ENCODE data around the gene NHLH1. TPM values are rescaled to one million over a fixed set of nuclear protein-coding genes. Genes with fewer than 3 reads are reported as not detected.

The NHLH1 gene
- total and polyA plus RNA-seq, 2 of the 13 experiments (the other 11 are each of a cell fraction or from before 2014, with no cell fraction given): 0.11 to 0.57 TPM

- ATAC-seq: no peak
- Histone ChIP-seq H3K27ac (ENCODE audit: extremely low read length, insufficient read depth, low read length) (no peak overlapping the region), H3K27me3 (ENCODE audit: control insufficient read depth in 1 of 2, insufficient read depth in 2 of 2, low read length in 2 of 2) (peaks cover 0 to 4% of the 10 kb centered on the region in 2 experiments; a peak in 1 of 5 replicates), H4K20me1 (ENCODE audit: insufficient read depth, low read length) (peaks cover 1% of the 10 kb centered on the region; the same call in 1 of the 2 replicates), H3K79me2 (ENCODE audit: insufficient read depth, low read length) (peaks cover 31% of the 10 kb centered on the region), H3K4me2 (ENCODE audit: low read depth, low read length) (no peak overlapping the region), H3K4me1 (ENCODE audit: insufficient read depth, low read length) (peaks cover 17% of the 10 kb centered on the region), H3K36me3 (replicated peaks in 1 of 2; ENCODE audit: control insufficient read depth in 1 of 2, insufficient read depth in 2 of 2, low read length in 2 of 2) (peaks cover 17 to 55% of the 10 kb centered on the region in 2 experiments), H3K9ac (ENCODE audit: insufficient read depth, low read depth, low read length) (no peak overlapping the region), H3K9me3 (ENCODE audit: low read length) (no peaks in the 10 kb centered on the region), H3K4me3 (replicated peaks in 1 of 3; ENCODE audit: insufficient read depth in 1 of 3, low read depth in 2 of 3, low read length in 3 of 3) (no peak overlapping the region), H2AFZ (ENCODE audit: low read length) (no peak overlapping the region)
- ChIA-PET CTCF (ENCODE audit: low intra/inter-chr PET ratio, low total read pairs) (no interaction called here), POLR2A (no interaction called here)
- BruUV-seq (replicated peaks): no TSS peak
- in situ Hi-C loops (cut with HindIII; ENCODE audit: extremely low pct_ligation_motif_present, low pct_unique_long_range_greater_than_20kb) (no loop called here), intact Hi-C loops (cut with micrococcal nuclease; ENCODE audit: unreplicated experiment) (no loop called here)
- WGBS (ENCODE audit: low lambda C conversion rate): 90% methylated on average over 4 of the region's 4 CpGs
- no peak for FAIRE-seq
- DNase-seq (ENCODE audit: low spot score): no peak
- TF ChIP-seq, protein P1, sequence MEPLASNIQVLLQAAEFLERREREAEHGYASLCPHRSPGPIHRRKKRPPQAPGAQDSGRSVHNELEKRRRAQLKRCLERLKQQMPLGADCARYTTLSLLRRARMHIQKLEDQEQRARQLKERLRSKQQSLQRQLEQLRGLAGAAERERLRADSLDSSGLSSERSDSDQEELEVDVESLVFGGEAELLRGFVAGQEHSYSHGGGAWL (CRISPR knock-in tag; IDR thresholded peaks at IDR 0.05): no peak
- TF ChIP-seq, protein P2, sequence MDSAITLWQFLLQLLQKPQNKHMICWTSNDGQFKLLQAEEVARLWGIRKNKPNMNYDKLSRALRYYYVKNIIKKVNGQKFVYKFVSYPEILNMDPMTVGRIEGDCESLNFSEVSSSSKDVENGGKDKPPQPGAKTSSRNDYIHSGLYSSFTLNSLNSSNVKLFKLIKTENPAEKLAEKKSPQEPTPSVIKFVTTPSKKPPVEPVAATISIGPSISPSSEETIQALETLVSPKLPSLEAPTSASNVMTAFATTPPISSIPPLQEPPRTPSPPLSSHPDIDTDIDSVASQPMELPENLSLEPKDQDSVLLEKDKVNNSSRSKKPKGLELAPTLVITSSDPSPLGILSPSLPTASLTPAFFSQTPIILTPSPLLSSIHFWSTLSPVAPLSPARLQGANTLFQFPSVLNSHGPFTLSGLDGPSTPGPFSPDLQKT (CRISPR knock-in tag; IDR thresholded peaks at IDR 0.05; ENCODE audit: borderline replicate concordance): no peak
- TF ChIP-seq ZNF138 (CRISPR knock-in tag; IDR thresholded peaks at IDR 0.05; ENCODE audit: low read depth): no peak
- TF ChIP-seq, protein P3, sequence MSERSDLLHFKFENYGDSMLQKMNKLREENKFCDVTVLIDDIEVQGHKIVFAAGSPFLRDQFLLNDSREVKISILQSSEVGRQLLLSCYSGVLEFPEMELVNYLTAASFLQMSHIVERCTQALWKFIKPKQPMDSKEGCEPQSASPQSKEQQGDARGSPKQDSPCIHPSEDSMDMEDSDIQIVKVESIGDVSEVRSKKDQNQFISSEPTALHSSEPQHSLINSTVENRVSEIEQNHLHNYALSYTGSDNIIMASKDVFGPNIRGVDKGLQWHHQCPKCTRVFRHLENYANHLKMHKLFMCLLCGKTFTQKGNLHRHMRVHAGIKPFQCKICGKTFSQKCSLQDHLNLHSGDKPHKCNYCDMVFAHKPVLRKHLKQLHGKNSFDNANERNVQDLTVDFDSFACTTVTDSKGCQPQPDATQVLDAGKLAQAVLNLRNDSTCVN (CRISPR knock-in tag; IDR thresholded peaks at IDR 0.05; ENCODE audit: borderline replicate concordance): no peak
- TF ChIP-seq POLR2A (IDR thresholded peaks at IDR 0.05; ENCODE audit: insufficient read depth in 1 of 2, low read depth in 2 of 2, low read length in 2 of 2): no peak
- TF ChIP-seq RELA (CRISPR knock-in tag; IDR thresholded peaks at IDR 0.05): no peak
- TF ChIP-seq TFDP1 (CRISPR knock-in tag; IDR thresholded peaks at IDR 0.05; ENCODE audit: borderline replicate concordance): no peak
- TF ChIP-seq, protein P4, sequence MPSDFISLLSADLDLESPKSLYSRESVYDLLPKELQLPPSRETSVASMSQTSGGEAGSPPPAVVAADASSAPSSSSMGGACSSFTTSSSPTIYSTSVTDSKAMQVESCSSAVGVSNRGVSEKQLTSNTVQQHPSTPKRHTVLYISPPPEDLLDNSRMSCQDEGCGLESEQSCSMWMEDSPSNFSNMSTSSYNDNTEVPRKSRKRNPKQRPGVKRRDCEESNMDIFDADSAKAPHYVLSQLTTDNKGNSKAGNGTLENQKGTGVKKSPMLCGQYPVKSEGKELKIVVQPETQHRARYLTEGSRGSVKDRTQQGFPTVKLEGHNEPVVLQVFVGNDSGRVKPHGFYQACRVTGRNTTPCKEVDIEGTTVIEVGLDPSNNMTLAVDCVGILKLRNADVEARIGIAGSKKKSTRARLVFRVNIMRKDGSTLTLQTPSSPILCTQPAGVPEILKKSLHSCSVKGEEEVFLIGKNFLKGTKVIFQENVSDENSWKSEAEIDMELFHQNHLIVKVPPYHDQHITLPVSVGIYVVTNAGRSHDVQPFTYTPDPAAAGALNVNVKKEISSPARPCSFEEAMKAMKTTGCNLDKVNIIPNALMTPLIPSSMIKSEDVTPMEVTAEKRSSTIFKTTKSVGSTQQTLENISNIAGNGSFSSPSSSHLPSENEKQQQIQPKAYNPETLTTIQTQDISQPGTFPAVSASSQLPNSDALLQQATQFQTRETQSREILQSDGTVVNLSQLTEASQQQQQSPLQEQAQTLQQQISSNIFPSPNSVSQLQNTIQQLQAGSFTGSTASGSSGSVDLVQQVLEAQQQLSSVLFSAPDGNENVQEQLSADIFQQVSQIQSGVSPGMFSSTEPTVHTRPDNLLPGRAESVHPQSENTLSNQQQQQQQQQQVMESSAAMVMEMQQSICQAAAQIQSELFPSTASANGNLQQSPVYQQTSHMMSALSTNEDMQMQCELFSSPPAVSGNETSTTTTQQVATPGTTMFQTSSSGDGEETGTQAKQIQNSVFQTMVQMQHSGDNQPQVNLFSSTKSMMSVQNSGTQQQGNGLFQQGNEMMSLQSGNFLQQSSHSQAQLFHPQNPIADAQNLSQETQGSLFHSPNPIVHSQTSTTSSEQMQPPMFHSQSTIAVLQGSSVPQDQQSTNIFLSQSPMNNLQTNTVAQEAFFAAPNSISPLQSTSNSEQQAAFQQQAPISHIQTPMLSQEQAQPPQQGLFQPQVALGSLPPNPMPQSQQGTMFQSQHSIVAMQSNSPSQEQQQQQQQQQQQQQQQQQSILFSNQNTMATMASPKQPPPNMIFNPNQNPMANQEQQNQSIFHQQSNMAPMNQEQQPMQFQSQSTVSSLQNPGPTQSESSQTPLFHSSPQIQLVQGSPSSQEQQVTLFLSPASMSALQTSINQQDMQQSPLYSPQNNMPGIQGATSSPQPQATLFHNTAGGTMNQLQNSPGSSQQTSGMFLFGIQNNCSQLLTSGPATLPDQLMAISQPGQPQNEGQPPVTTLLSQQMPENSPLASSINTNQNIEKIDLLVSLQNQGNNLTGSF (CRISPR knock-in tag; IDR thresholded peaks at IDR 0.05): no peak
- TF ChIP-seq ZNF558 (CRISPR knock-in tag; IDR thresholded peaks at IDR 0.05; ENCODE audit: borderline replicate concordance): no peak
- TF ChIP-seq ARHGAP35 (CRISPR knock-in tag; IDR thresholded peaks at IDR 0.05; ENCODE audit: borderline replicate concordance): no peak
- TF ChIP-seq ZBTB49 (CRISPR knock-in tag; IDR thresholded peaks at IDR 0.05; ENCODE audit: borderline replicate concordance): no peak
- TF ChIP-seq ZNF17 (CRISPR knock-in tag; IDR thresholded peaks at IDR 0.05): no peak
Observed at GRCh38 chr1:160346958-160347357, 19.9 kb upstream of the NHLH1 start.
